ENCODE data around the gene ERF. TPM values are rescaled to one million over a fixed set of nuclear protein-coding genes. Genes with fewer than 3 reads are reported as not detected.

The ERF gene
- total RNA-seq, 2 donors from 2014 or later = 33.9 to 121 TPM

DNA sequence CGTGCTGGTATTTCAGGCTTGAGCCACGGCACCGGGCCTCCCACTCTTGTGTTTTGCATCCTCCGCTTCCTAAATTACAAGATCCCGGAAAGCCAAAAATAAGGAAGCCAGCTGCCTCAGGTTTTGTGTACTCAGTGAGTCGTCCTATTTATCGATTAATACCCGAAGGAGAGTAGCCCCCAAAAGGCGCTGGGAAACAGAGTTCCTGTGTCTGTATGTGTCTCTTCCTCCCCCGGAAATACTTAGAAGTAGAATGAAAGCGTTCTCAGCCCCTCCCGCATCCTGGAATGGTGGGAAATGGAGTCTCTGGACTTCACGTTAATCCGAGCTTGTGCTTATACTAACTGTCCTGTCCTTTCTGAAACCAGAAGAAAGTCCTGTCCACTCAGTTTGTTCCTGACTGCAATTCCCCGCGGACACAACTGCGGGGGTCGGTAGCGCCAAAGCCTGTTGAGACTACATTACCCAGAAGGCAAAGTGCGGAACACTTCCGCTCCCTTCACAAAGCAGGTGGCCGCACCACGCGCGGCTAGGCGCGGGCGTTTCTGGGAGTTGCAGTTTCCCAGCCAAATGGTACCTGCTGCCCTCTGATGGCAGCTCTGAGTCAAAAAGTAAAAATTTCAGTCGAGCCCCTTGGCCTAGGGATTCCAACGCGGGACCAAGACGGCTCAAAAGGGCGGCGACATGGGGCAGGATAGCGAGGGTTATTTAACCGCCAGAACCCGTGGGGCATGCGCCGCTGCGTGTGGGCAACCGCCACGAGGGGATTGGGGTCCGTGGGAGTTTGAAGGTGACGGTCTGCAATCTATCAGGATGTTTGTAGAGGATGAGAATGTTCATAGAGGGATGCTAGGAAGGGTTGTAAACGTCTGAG lies 10.3 kb downstream of the ERF start:
- Histone ChIP-seq H3K27me3 (replicated peaks; ENCODE audit: insufficient read depth) (no peaks in the 10 kb centered on the region), H3K9me3 (no peaks in the 10 kb centered on the region), H3K36me3 (no peaks in the 10 kb centered on the region), H3K27ac (peak overlapping the region; percentile 82 to 94), H3K4me1 (replicated peaks) (peaks cover 11% of the 10 kb centered on the region), H3K4me3 (peak overlapping the region; percentile 92 to 96)
- DNase-seq (ENCODE audit: low spot score) = peak; percentile 93
- intact Hi-C loops (cut with DNase I) = no loop called here
- WGBS = 2% methylated on average over 45 of the region's 45 CpGs
- TF ChIP-seq POLR2AphosphoS5 (IDR thresholded peaks at IDR 0.05) (peak; percentile 98), POLR2A (IDR thresholded peaks at IDR 0.05) (peak; percentile 49)
- TF ChIP-seq, protein P1, sequence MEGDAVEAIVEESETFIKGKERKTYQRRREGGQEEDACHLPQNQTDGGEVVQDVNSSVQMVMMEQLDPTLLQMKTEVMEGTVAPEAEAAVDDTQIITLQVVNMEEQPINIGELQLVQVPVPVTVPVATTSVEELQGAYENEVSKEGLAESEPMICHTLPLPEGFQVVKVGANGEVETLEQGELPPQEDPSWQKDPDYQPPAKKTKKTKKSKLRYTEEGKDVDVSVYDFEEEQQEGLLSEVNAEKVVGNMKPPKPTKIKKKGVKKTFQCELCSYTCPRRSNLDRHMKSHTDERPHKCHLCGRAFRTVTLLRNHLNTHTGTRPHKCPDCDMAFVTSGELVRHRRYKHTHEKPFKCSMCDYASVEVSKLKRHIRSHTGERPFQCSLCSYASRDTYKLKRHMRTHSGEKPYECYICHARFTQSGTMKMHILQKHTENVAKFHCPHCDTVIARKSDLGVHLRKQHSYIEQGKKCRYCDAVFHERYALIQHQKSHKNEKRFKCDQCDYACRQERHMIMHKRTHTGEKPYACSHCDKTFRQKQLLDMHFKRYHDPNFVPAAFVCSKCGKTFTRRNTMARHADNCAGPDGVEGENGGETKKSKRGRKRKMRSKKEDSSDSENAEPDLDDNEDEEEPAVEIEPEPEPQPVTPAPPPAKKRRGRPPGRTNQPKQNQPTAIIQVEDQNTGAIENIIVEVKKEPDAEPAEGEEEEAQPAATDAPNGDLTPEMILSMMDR (IDR thresholded peaks at IDR 0.05) = peak; percentile 56 to 90 (median 84)

DNA sequence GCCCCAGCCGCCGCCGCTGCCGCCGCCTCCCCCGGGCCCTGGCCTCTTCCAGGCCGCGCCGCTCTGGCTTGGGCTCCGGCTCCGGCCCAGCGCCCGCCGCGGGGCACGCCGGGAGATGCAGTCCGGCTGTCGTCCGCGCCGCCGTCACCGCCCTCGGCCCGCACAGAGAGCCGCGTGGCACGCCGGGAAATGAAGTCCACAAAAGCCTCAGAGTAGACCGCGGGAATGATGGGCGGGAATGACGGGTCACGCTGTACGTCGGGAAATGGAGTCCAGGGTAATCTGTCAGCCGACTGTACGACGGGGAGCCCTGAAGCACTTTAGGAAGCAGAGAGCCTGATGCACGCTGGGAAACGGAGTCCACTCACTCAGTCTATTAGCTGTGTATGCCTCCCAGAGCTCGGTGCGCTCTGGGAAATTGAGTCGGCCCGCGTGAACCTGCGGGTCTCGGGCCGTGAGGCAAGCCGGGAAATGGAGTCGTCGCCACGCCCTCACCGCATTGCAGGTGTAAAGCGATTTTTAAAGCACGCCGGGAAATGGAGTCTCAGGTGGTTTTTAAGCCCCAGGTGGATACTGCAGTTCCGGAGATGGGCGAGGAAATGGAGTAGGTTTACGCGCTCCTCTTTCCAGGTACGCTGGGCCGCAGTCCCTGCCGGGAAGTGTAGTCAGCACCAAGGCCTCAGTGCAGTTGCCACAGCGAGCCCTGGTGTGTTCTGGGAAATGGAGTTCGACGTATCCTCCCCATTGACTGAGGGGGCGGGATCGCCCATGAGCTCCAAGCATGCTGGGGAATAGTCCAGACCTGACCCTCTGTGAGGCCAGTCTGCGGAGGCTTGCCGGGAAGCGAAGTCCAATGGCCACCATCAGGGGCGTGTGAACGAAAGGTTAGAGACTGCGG lies 12.2 kb downstream of the ERF start, which contains the start of gene GSK3A:
TSS of gene GSK3A (minus strand) at position 91 of the 898 bp plus-strand sequence. CDS start 137 bp downstream, outside the sequence.
- Histone ChIP-seq H3K36me3 (no peaks in the 10 kb centered on the region), H3K4me3 (peak within 1 kb of the TSS; percentile 92 to 96), H3K27ac (peak within 1 kb of the TSS; percentile 82 to 94), H3K4me1 (replicated peaks) (peaks cover 11% of the 10 kb centered on the region), H3K9me3 (no peaks in the 10 kb centered on the region), H3K27me3 (replicated peaks; ENCODE audit: insufficient read depth) (no peaks in the 10 kb centered on the region)
- DNase-seq (ENCODE audit: low spot score) = peak; percentile 99
- WGBS = under 1% methylated on average over 75 of the region's 76 CpGs
- intact Hi-C loops (cut with DNase I) = no loop called here
- TF ChIP-seq POLR2A (IDR thresholded peaks at IDR 0.05) (peak; percentile 94), POLR2AphosphoS5 (IDR thresholded peaks at IDR 0.05) (peak; percentile 95)
- TF ChIP-seq, protein P1 (IDR thresholded peaks at IDR 0.05) = peak in 2 of 4 experiments; percentile 17 to 22

DNA sequence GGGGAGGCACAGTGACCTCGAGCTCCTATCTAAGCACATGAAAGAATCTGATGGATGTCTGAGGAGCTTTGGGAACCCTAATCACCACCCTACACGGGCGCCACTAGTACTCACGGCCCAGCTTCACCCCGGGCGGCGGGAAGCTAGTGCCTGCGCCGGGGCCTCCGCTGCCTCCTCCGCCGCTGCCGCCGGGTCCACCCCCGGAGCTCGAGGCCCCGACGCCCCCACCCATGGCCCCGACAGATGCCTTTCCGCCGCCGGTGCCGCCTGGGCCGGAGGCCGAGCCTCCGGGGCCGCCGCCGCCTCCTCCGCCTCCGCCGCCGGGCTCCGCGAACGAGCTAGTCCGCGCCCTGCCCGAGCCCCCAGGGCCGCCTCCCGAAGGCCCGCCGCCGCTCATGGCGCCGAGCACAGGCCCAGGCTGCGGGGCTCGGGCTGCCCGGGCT lies 12.8 kb downstream of the ERF start:
- no peak for DNase-seq (ENCODE audit: low spot score)
- H3K27ac ChIP-seq = peak overlapping the region; percentile 82 to 94
- peak overlapping the region; percentile 92 to 96 for H3K4me3 ChIP-seq
- intact Hi-C loops (cut with DNase I) = no loop called here
- 0% methylated on average over 48 of the region's 49 CpGs for WGBS
- H3K36me3 ChIP-seq = no peaks in the 10 kb centered on the region
- no peak for TF ChIP-seq POLR2A (IDR thresholded peaks at IDR 0.05)
- no peaks in the 10 kb centered on the region for H3K9me3 ChIP-seq
- peaks cover 11% of the 10 kb centered on the region for H3K4me1 ChIP-seq (replicated peaks)
- no peaks in the 10 kb centered on the region for H3K27me3 ChIP-seq (replicated peaks; ENCODE audit: insufficient read depth)

DNA sequence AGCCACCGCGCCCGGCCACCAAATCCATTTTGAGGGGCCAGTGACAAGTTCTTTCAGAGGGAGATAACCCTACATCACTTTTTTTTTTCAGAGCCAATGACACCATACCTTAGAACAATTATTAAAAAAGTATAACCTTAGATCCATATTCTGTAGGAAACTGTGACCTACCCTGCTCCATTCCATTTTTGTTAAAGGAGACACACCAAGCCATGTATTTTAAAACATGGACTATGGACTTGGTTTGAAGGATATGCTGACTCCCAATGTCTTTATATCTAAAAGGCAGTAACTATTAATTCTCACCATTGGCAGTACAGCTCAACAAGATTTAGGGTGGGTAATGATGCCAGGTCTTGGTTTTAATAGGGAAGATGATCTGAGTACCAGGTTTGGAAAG lies 13.6 kb downstream of the ERF start:
- peaks cover 11% of the 10 kb centered on the region for H3K4me1 ChIP-seq (replicated peaks)

More for the DNA sequence above, 13.6 kb downstream of the ERF start:
- no peaks in the 10 kb centered on the region for H3K9me3 ChIP-seq
- H3K27ac ChIP-seq = no peak overlapping the region
- 100% methylated on average over 3 of the region's 3 CpGs for WGBS
- no peak for DNase-seq (ENCODE audit: low spot score)
- TF ChIP-seq, protein P1 (IDR thresholded peaks at IDR 0.05) = no peak
- no peak for TF ChIP-seq POLR2AphosphoS5 (IDR thresholded peaks at IDR 0.05)
- no peak for TF ChIP-seq POLR2A (IDR thresholded peaks at IDR 0.05)
- H3K36me3 ChIP-seq = peaks cover 0 to under 1% of the 10 kb centered on the region in 2 donors
- H3K27me3 ChIP-seq (replicated peaks; ENCODE audit: insufficient read depth) = no peaks in the 10 kb centered on the region
- peak overlapping the region; percentile 92 to 96 for H3K4me3 ChIP-seq
- intact Hi-C loops (cut with DNase I) = no loop called here
